CD14-positive monocyte (primary cell): Measurements from ENCODE around the gene CACNB4. TPM values are rescaled to one million over a fixed set of nuclear protein-coding genes. Genes with fewer than 3 reads are reported as not detected.

Experiments
- DNase-seq, 3 donors: peaks; one replicate each; pipeline ENCODE4 v3.0.0-alpha.2; 2011 to 2022
- H2AFZ ChIP-seq: 2 replicates; pipeline ENCODE4 v1.6.0; 2012; ENCODE audit warnings: mild to moderate bottlenecking, low read depth, low read length, inconsistent platforms; ENCODE audit not compliant: insufficient read depth, poor library complexity, severe bottlenecking
- H3K27ac ChIP-seq, 2 donors: 1 replicate in 1 of 2; 2 replicates in 1 of 2; pipeline ENCODE4 v1.5.1; 2012 to 2013; ENCODE audit warnings: low read length in 2 of 2, control low read depth in 1 of 2, inconsistent platforms in 1 of 2, low read depth in 1 of 2, mild to moderate bottlenecking in 1 of 2
- H3K27me3 ChIP-seq, 2 donors: one replicate each; pipeline versions ENCODE4 v1.6.0 to v1.6.1; 2011 to 2013; ENCODE audit warnings: low read length in 2 of 2; ENCODE audit not compliant: control insufficient read depth in 2 of 2, insufficient read depth in 2 of 2
- H3K36me3 ChIP-seq, 2 donors: replicated peaks in 1 of 2; 1 replicate in 1 of 2; 2 replicates in 1 of 2; pipeline versions ENCODE4 v1.5.1 to v1.6.1; 2012 to 2013; ENCODE audit warnings: low read length in 2 of 2, control low read depth in 1 of 2, inconsistent platforms in 1 of 2, mild to moderate bottlenecking in 1 of 2; ENCODE audit not compliant: insufficient read depth in 2 of 2, control insufficient read depth in 1 of 2
- H3K4me1 ChIP-seq, 2 donors: 1 replicate in 1 of 2; 2 replicates in 1 of 2; pipeline versions ENCODE4 v1.5.1 to v1.6.1; 2012 to 2013; ENCODE audit warnings: low read length in 2 of 2, control low read depth in 1 of 2, inconsistent platforms in 1 of 2, mild to moderate bottlenecking in 1 of 2, moderate library complexity in 1 of 2; ENCODE audit not compliant: insufficient read depth in 2 of 2, control insufficient read depth in 1 of 2
- H3K4me2 ChIP-seq: replicated peaks from 2 replicates; pipeline ENCODE3; 2012; ENCODE audit warnings: low read length, moderate library complexity, mild to moderate bottlenecking; ENCODE audit not compliant: poor library complexity, severe bottlenecking; ENCODE audit errors: extremely low read depth
- H3K4me3 ChIP-seq, 3 experiments: fragments of 200-600 bp in 1 of 3; sonication (generic) in 1 of 3; replicated peaks in 1 of 3; 1 replicate in 2 of 3; 2 replicates in 1 of 3; pipeline ENCODE4 v1.5.1; 2011 to 2013; ENCODE audit warnings: low read length in 3 of 3, mild to moderate bottlenecking in 3 of 3, control low read depth in 2 of 3, low read depth in 2 of 3, inconsistent platforms in 1 of 3, moderate library complexity in 1 of 3
- H3K79me2 ChIP-seq: 2 replicates; pipeline ENCODE4 v1.6.0; 2012; ENCODE audit warnings: mild to moderate bottlenecking, control low read depth, inconsistent platforms, low read length, moderate library complexity; ENCODE audit not compliant: insufficient read depth
- H3K9ac ChIP-seq: 2 replicates; pipeline ENCODE4 v1.6.0; 2017; ENCODE audit warnings: low read length, mild to moderate bottlenecking; ENCODE audit not compliant: insufficient read depth, poor library complexity, severe bottlenecking
- H3K9me3 ChIP-seq, 2 donors: replicated peaks in 1 of 2; 1 replicate in 1 of 2; 2 replicates in 1 of 2; pipeline versions ENCODE4 v1.5.1 to v1.6.1; 2012 to 2013; ENCODE audit warnings: low read length in 2 of 2, control low read depth in 1 of 2; ENCODE audit not compliant: control insufficient read depth in 1 of 2, insufficient read depth in 1 of 2
- H4K20me1 ChIP-seq: 2 replicates; pipeline ENCODE4 v1.6.0; 2012; ENCODE audit warnings: mild to moderate bottlenecking, low read length, control low read depth, moderate library complexity; ENCODE audit not compliant: insufficient read depth
- H3K27ac Mint-ChIP-seq, 7 donors: one replicate each; pipeline ENCODE4 v1.8.0; 2020; ENCODE audit warnings: mild to moderate bottlenecking in 7 of 7, mixed read lengths in 7 of 7, moderate library complexity in 6 of 7, inconsistent platforms in 2 of 7
- H3K27me3 Mint-ChIP-seq, 3 donors: one replicate each; pipeline ENCODE4 v1.8.0; 2021 to 2022; ENCODE audit warnings: low read depth in 3 of 3, mild to moderate bottlenecking in 3 of 3, mixed read lengths in 3 of 3, moderate library complexity in 3 of 3, inconsistent platforms in 1 of 3
- H3K36me3 Mint-ChIP-seq, 2 donors: one replicate each; pipeline ENCODE4 v1.8.0; 2020; ENCODE audit warnings: mixed read lengths in 2 of 2, inconsistent platforms in 1 of 2, mild to moderate bottlenecking in 1 of 2
- H3K4me1 Mint-ChIP-seq: one replicate; pipeline ENCODE4 v1.8.0; 2020; ENCODE audit warnings: mild to moderate bottlenecking, mixed read lengths
- H3K4me3 Mint-ChIP-seq, 2 donors: one replicate each; pipeline ENCODE4 v1.8.0; 2020; ENCODE audit warnings: mild to moderate bottlenecking in 2 of 2, mixed read lengths in 2 of 2, moderate library complexity in 1 of 2
- H3K9me3 Mint-ChIP-seq, 7 donors: one replicate each; pipeline ENCODE4 v1.8.0; 2020 to 2022; ENCODE audit warnings: mixed read lengths in 7 of 7, mild to moderate bottlenecking in 6 of 7, moderate library complexity in 6 of 7, inconsistent platforms in 2 of 7
- CTCF ChIP-seq: fragments of 200-600 bp; IDR thresholded peaks from one replicate; pipeline ENCODE4 v1.8.0; 2022; ENCODE audit warnings: antibody characterized with exemption, mild to moderate bottlenecking
- WGBS: methylation state at CpG from one replicate; pipeline ENCODE4 v1.1.5; 2013; ENCODE audit warnings: missing lambda C conversion rate; ENCODE audit not compliant: insufficient coverage; 5-methylcytosine and 5-hydroxymethylcytosine counted together
- intact Hi-C, 2 donors: fragments of 100-400 bp; cut with micrococcal nuclease; formaldehyde crosslinking; loops; one replicate each; pipeline versions ENCODE4 v1.15.0 to v1.15.1; 2023
- polyA plus RNA-seq, 3 donors: library from polyadenylated mRNA; depleted of rRNA in 1 of 3; unstranded in 2 of 3; stranded (reverse) in 1 of 3; fragments of 300-500 nt in 2 of 3; fragments of >200 nt in 1 of 3; fragmentation: Illumina TruSeq in 2 of 3; gene quantifications; 1 replicate in 2 of 3; 2 replicates in 1 of 3; pipeline ENCODE4 v1.2.3, GENCODE V29; 2012 to 2021

The CACNB4 gene
- polyA plus RNA-seq, 3 donors, result 0.44 to 1.9 (median 1.1) TPM

DNA sequence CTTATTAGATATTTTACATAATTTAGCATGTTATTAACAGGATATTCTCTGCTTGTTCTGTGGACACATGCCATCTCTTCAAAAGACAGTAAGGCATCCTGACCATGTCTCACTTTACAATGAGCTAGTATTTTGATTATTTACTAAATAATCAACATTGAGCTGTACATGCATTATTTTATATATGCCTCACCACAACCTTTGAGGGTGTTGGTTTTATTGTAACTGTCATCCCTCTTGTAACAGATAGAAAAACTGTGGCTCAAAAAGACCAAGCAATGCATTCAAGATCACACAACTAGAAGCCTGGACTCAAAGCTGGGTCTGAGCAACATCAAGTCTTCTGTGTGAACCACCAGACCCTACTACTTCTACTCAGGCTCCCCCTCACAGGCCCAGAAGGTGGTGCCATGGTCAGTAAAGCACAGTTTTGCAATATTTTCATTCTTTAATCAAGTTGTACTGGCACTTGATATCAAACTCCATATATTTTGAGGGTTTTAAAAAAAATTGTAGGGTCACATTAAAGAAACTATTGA lies 165.5 kb downstream of the CACNB4 start:
- Histone ChIP-seq H3K4me3 (no peak overlapping the region), H3K4me2 (no peak overlapping the region), H3K4me1 (peaks cover 6 to 9% of the 10 kb centered on the region in 2 donors), H2AFZ (no peak overlapping the region), H3K27me3 (no peaks in the 10 kb centered on the region), H3K9me3 (no peaks in the 10 kb centered on the region), H3K27ac (no peak overlapping the region), H4K20me1 (no peaks in the 10 kb centered on the region), H3K79me2 (no peaks in the 10 kb centered on the region), H3K9ac (no peak overlapping the region), H3K36me3 (no peaks in the 10 kb centered on the region)
- no peak for TF ChIP-seq CTCF
- no peaks in the 10 kb centered on the region for H3K9me3 Mint-ChIP-seq
- no peak overlapping the region for H3K27ac Mint-ChIP-seq
- peaks cover 8% of the 10 kb centered on the region for H3K4me1 Mint-ChIP-seq
- intact Hi-C loops, result no loop called here
- peaks cover 0 to 1% (median 0%) of the 10 kb centered on the region in 3 donors for H3K27me3 Mint-ChIP-seq
- no peaks in the 10 kb centered on the region for H3K36me3 Mint-ChIP-seq
- H3K4me3 Mint-ChIP-seq, result no peak overlapping the region
- no peak for DNase-seq

GRCh38 chr2:151931756-151932155 lies 167.1 kb downstream of the CACNB4 start:
- no peak for DNase-seq
- no peak for TF ChIP-seq CTCF
- Histone ChIP-seq H3K27ac (no peak overlapping the region), H3K9me3 (no peaks in the 10 kb centered on the region), H3K27me3 (no peaks in the 10 kb centered on the region), H3K36me3 (no peaks in the 10 kb centered on the region), H3K79me2 (no peaks in the 10 kb centered on the region), H3K4me1 (peaks cover 13 to 20% of the 10 kb centered on the region in 2 donors), H2AFZ (no peak overlapping the region), H3K4me3 (no peak overlapping the region), H3K4me2 (no peak overlapping the region), H3K9ac (no peak overlapping the region), H4K20me1 (no peaks in the 10 kb centered on the region)
- WGBS, result no CpG with 5 or more reads among the region's 1 CpG
- Mint-ChIP-seq H3K36me3 (no peaks in the 10 kb centered on the region), H3K27ac (no peak overlapping the region), H3K4me1 (peaks cover 21% of the 10 kb centered on the region), H3K27me3 (peaks cover 0 to 4% (median 0%) of the 10 kb centered on the region in 3 donors), H3K9me3 (no peaks in the 10 kb centered on the region), H3K4me3 (no peak overlapping the region)
- intact Hi-C loops, result no loop called here
